DMS53 treated with DMSO at 0.1 percent for 48 hours (cell line): ENCODE results near the gene GBP1.
"Not testable (repeated sequence)": the region's sequence is repeated elsewhere in the genome, so short reads cannot be mapped to it uniquely, and the experiment has no call there.

Source experiments
- DNase-seq: peaks from one replicate; lab custom pipeline; 2025; ENCODE audit not compliant: unreplicated experiment; lab: John Stamatoyannopoulos, UW

Gene GBP1

GRCh38 chr1:89018318-89018717 is 46.7 kb downstream of the GBP1 start:
- DNase-seq: not testable (repeated sequence)

- DNase-seq: no peak
These were observed 56.5 kb downstream of the GBP1 start for GRCh38 chr1:89008511-89008910.

GRCh38 chr1:89005286-89006151 is 59.5 kb downstream of the GBP1 start:
- DNase-seq: no peak
